MV-4-11 (cell line): ENCODE results near the gene PPP2R5E.
"Not testable (repeated sequence)": the region's sequence is repeated elsewhere in the genome, so short reads cannot be mapped to it uniquely, and the experiment has no call there.

Experiments used
- DNase-seq: peaks from one replicate; lab custom pipeline; 2025; lab: John Stamatoyannopoulos, UW

PPP2R5E gene

DNA sequence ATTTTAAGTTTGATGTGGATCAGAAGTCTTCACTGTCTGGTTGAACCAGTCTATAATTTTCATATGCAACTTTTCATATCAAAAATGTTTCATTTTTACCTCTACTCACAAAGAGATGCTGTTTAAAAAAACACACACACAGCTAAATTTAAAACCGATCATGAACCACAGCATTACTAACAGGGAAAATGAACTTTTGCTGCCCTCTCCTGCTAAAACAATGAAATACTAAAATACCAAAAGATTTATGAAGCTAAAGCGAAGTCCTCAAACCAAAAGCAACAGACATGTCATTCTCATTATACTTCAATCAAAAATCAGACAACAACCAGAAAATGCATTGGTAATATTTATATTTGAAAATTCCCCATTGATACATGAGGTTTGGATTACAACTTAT lies 171.6 kb downstream of the PPP2R5E start:
- not testable (repeated sequence) for DNase-seq

DNA sequence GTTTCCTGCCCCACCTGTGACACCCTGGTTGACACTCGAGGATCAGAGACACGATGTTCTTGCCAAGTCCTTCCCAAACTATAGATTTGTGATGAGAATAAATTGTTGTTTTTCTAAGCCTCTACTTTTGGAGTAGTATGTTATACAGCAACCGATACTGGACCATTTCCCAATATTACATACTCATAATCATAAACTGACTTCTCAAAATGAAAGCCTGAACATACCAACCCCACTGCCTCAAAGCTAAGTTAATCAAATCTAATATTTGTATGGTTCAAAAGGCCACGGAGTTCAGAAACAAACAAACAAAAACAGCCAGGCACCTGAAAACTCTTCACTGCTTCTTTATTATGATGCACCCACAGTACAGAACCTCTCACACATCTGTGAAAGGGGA lies 172.1 kb downstream of the PPP2R5E start:
- no peak for DNase-seq

DNA sequence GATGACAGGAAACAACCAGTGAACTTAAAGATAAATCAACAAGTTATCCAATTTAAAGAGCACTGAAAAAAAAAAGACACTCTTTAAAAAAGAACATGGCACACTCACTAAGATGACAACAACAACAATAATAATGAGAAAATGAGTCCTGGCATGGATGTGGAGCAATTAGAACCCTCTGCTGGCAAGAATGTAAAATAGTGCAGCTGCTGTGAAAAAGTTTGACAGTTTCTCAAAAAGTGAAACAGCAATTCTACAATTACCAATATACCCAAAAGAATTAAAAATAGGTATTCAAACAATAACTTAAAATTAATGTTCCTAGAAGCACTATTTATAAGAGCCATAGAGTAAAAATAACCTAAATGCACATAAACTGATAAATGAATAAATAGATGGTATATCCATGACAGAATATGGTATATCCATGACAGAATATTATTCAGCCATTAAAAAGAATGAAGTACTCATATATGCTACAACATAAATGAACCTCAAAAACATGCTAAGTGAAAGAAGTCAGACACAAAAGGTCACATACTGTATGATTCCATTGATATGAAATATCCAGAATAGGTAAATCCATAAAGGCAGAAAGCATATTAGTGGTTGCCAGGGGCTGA lies 175.3 kb downstream of the PPP2R5E start:
- DNase-seq: no peak

DNA sequence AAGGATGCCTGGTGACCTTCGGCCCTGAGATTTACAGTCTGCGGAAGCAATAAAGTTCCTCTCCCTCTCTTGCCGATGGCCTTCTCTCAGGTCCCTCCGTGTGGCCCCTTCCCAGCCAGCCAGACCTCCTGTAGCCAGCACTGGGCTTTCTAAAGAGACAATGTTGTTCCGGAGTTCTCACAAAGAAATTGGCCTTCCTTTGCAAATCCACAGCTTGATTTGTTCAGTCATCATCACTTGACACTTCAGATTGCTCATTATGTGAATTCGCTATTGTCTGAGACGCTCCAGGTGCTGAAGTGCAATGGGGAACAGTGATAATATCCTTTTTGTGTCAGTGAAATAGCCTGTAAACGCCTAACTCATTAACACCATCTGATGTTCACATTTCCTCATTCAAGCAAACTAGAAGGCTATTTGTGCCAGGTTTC lies 180.8 kb downstream of the PPP2R5E start:
- no peak for DNase-seq

DNA sequence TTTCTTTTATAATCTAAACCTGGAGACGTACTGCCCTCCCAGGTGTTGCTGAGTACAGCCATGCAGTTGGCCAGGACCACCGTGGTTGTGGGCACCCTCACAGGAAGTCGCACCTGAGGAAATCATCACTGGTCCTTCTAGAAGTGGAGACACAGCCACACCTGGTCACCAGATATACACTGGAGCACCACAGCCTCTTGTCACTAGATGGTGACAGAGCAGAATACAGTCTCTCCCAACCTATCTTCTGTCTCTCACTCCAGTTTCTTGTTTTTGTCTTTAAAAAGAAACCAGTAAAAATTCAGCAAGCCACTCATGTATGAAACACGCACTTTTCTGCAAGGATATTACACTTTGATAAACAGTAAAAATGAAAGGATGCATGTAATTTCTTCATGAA lies 181.4 kb downstream of the PPP2R5E start:
- no peak for DNase-seq

GRCh38 chr14:63357841-63358240 lies 185.3 kb downstream of the PPP2R5E start:
- DNase-seq: no peak

GRCh38 chr14:63345826-63346225 lies 197.4 kb downstream of the PPP2R5E start:
- no peak for DNase-seq

- DNase-seq: no peak
These were observed 198.8 kb downstream of the PPP2R5E start for GRCh38 chr14:63344336-63344735.

GRCh38 chr14:63343878-63344277 lies 199.3 kb downstream of the PPP2R5E start:
- no peak for DNase-seq

DNA sequence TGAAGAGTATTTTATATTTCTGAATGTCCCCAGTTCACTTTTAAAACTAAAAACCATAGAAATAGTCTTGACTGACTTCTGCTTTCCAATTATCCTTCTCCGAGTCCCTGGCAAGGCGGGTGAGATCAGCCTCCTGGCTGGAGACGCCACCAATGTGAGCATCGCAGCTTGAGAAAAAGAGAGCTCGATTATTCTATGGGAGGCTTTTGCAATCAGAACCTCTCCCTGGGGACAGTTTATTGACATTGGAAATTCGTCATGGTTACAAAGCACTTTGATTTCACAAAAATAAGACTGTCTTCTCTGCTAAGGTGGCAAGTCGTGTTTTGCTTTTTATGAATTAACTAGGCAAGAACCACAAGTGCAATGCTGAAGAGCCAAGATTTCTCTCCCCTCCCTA lies 200.8 kb downstream of the PPP2R5E start:
- no peak for DNase-seq

DNA sequence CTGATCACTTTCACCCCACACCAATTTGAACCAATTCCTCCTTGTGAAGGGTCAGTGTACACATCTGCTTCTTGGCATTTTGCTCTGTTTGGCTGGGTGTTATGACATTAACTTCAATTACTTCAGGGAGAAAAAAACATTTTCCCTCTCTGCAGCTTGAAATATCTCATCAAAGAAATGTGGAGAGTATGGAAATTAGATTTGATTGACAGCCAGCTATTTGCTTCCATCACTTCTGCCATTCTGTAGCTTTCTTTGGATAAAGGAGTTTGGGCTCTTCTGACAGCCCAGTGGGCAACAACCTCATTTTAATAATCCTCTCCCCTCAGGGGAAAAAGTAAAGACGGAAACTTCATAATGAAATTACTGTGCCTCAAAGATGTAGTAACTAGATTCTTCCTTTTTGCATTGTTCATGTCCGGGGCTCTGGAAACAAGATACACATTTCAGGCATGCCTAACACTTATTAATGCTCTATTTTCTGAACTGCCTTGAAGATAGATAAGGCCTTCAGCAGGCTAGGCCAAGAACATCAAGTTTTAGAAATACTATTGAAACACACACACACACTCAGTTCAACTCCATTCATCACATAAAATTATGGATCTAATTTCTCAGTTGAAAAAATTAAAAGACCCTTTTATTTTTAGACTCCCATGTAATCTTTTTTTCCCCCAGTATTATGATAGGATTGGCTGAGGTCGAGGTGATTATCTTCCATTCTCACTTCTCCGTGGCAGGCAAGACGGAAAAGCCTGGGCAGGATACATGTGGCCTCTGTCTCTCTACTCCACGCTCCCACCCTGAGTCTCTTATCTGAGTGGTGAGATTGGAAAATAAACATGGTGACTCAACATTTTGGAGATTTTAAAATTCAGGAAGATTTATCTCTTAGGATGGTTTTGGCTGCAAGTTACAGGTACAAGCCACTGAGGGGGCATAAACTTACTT lies 214.1 kb downstream of the PPP2R5E start:
- no peak for DNase-seq

DNA sequence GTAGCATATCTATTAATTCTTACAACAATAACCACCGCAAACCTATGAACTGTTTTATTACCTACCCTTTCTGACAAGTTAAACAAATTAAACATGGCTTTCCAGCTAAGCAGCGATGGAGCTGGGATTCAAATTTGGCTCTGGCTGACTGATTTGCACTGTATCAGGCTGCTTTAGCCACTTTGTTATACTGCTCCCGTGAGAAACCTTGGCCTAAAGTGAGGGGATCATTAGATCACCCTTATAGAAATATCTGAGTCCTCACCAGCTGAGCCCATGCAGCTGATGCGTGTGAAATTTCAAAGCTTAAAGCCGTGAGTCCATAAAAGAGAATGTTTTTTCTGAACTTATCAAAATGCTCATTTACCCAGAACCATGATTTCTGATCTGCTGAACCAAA lies 216.3 kb downstream of the PPP2R5E start:
- DNase-seq: no peak

DNA sequence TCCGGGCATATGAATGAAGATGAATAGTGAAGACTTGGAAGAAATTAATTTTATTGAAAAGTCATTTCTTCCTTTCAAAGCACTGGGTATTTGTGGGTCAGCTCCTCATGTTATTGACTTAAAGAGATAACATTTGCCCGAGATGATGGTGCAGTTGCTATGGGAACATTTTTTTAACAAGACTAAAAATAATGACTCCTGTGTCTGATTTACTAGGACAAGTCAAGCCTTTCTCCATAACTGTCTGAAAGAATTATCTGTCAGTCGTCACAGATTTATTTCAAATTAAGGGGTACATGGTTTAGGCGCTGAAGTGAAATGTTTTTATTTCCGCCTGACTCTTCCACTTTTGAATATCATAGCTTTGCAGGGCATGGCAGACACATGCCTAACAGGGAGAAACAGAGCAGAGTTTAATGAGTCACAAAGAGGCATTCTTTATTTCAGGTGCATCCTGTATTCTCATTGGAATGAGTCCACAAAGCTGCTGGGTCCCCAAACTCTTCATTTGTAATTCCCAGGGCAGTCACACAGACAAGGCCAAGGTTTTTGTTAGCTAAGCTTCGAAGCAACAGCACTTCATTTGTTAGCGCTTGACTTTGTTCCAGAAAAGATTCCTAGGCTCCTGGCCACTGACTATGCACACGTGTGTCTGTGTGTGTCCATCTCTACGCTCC lies 220.1 kb downstream of the PPP2R5E start:
- no peak for DNase-seq

DNA sequence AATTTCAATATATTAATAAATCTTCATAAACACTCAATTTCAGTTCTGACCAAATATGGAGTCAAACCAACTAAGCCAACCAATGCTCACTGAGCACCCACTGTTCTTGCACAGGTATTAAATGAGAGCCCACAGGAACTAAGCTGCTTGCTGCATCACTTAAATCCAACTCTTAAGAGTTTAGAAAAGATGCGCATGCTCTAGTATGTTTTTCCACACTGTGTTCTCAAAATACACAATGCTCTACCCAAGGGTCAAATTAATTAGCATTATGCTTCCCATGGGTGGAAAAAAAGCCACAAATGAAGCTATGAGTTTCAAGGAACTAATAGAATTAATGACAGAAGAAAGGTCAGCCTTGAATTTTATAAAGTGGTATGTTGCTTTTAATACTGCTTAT lies 220.7 kb downstream of the PPP2R5E start:
- DNase-seq: no peak
